ENCODE data around the gene POLE. TPM values are rescaled to one million over a fixed set of nuclear protein-coding genes. Genes with fewer than 3 reads are reported as not detected.

POLE gene
- total and polyA plus RNA-seq, 2 donors (not counting 1 experiment from before 2014, with no cell fraction given): 6.2 to 9.6 TPM

DNA sequence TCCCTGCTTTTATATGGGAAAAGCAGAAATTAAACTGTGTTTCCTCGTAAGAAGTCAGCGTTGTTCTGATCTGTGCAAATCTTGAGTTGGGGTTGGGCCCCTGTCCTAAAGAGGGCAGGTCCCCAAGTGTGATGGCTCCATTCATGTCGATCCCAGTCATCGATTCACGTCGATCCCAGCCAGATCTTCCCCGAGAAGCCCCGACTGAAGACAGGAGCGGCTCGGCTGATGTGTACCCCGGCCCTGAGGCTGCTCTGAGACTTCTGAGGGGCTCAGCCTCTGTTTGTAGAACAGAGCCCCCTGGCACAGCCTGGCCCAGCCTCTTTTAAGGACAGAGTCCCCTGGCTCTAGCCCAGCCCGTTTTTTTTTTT, 32.8 kb upstream of the POLE start:
- H3K4me1 ChIP-seq (ENCODE audit: control insufficient read depth, extremely low read depth, insufficient read depth, low read length): no peaks in the 10 kb centered on the region
- no peaks in the 10 kb centered on the region for H3K27me3 ChIP-seq (ENCODE audit: control insufficient read depth, insufficient read depth, low read length)
- peaks cover 8% of the 10 kb centered on the region for H3K79me2 ChIP-seq (ENCODE audit: control insufficient read depth, insufficient read depth, low read length)
- H2AFZ ChIP-seq (ENCODE audit: low read length): no peak overlapping the region
- peaks cover 26% of the 10 kb centered on the region for H3K36me3 ChIP-seq (ENCODE audit: control insufficient read depth, insufficient read depth, low read length)
- DNase-seq (ENCODE audit: low read depth in 2 of 2): no peak
- H3K4me3 ChIP-seq (replicated peaks in 1 of 4; ENCODE audit: control extremely low read depth in 1 of 4, insufficient read depth in 1 of 4, low read depth in 3 of 4, low read length in 4 of 4): no peak overlapping the region
- H3K9me3 ChIP-seq (ENCODE audit: control insufficient read depth, insufficient read depth, low read depth, low read length): no peaks in the 10 kb centered on the region
- TF ChIP-seq, protein P1, sequence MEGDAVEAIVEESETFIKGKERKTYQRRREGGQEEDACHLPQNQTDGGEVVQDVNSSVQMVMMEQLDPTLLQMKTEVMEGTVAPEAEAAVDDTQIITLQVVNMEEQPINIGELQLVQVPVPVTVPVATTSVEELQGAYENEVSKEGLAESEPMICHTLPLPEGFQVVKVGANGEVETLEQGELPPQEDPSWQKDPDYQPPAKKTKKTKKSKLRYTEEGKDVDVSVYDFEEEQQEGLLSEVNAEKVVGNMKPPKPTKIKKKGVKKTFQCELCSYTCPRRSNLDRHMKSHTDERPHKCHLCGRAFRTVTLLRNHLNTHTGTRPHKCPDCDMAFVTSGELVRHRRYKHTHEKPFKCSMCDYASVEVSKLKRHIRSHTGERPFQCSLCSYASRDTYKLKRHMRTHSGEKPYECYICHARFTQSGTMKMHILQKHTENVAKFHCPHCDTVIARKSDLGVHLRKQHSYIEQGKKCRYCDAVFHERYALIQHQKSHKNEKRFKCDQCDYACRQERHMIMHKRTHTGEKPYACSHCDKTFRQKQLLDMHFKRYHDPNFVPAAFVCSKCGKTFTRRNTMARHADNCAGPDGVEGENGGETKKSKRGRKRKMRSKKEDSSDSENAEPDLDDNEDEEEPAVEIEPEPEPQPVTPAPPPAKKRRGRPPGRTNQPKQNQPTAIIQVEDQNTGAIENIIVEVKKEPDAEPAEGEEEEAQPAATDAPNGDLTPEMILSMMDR (conservative IDR thresholded peaks at IDR 0.05 in 1 of 2, IDR thresholded peaks at IDR 0.05 in 1 of 2; ENCODE audit: low read depth in 1 of 2, low read length in 2 of 2): no peak
- no peak for TF ChIP-seq EZH2 (IDR thresholded peaks at IDR 0.05; ENCODE audit: low read length, missing control alignments)
- H3K9ac ChIP-seq (ENCODE audit: insufficient read depth, low read length): no peak overlapping the region
- no peaks in the 10 kb centered on the region for H4K20me1 ChIP-seq (ENCODE audit: control insufficient read depth, extremely low read depth, insufficient read depth, low read length)
- H3K27ac ChIP-seq (ENCODE audit: insufficient read depth, low read length): no peak overlapping the region
- H3K4me2 ChIP-seq (ENCODE audit: extremely low read depth, insufficient read depth, low read length): no peak overlapping the region

DNA sequence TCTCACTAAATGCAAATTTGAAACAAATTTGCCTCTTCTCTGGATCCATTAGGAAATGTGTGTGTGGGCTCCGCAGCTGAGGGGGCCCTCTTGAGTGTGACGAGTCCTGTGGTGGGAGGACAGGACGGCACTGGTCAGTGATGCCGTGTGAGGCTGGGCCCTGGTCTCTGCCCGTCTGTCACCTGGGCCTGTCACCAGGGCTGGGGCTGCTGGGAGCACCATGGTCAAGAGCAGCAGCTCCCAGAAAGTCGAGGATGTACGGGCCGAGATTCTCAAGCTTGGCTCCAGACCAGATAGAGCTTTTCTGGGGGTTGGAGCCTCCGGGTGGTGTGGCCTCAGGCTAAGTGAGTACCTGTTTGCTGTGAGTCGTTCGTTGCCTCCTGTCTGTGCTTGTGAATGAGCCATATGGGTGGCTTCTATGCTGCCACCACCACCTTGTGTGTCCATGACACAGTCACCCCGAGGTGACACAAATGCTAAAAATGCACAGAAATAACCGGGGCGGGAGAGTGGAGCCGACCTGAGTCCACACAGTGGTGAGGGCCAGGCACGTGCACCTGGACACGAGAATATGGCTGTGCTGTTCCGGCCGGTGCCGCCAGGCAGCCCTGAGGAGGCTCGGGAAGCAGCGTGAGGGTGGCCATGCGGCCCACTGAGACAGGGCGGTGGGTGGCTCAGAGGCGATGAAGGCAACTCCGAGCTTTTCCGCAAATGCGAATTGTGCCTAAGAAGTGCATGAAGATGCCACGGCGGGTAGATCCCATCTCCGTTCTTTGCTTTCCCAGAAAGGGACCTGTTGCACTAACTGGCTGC, 32.2 kb upstream of the POLE start:
- H3K36me3 ChIP-seq (ENCODE audit: control insufficient read depth, insufficient read depth, low read length): peaks cover 23% of the 10 kb centered on the region
- H2AFZ ChIP-seq (ENCODE audit: low read length): no peak overlapping the region
- no peaks in the 10 kb centered on the region for H3K27me3 ChIP-seq (ENCODE audit: control insufficient read depth, insufficient read depth, low read length)
- H3K4me2 ChIP-seq (ENCODE audit: extremely low read depth, insufficient read depth, low read length): no peak overlapping the region
- no peak overlapping the region for H3K4me3 ChIP-seq (replicated peaks in 1 of 4; ENCODE audit: control extremely low read depth in 1 of 4, insufficient read depth in 1 of 4, low read depth in 3 of 4, low read length in 4 of 4)
- H3K4me1 ChIP-seq (ENCODE audit: control insufficient read depth, extremely low read depth, insufficient read depth, low read length): no peaks in the 10 kb centered on the region
- no peaks in the 10 kb centered on the region for H4K20me1 ChIP-seq (ENCODE audit: control insufficient read depth, extremely low read depth, insufficient read depth, low read length)
- no peaks in the 10 kb centered on the region for H3K9me3 ChIP-seq (ENCODE audit: control insufficient read depth, insufficient read depth, low read depth, low read length)
- TF ChIP-seq EZH2 (IDR thresholded peaks at IDR 0.05; ENCODE audit: low read length, missing control alignments): no peak
- TF ChIP-seq, protein P1 (conservative IDR thresholded peaks at IDR 0.05 in 1 of 2, IDR thresholded peaks at IDR 0.05 in 1 of 2; ENCODE audit: low read depth in 1 of 2, low read length in 2 of 2): no peak
- no peak for DNase-seq (ENCODE audit: low read depth in 2 of 2)
- H3K27ac ChIP-seq (ENCODE audit: insufficient read depth, low read length): no peak overlapping the region
- peaks cover 8% of the 10 kb centered on the region for H3K79me2 ChIP-seq (ENCODE audit: control insufficient read depth, insufficient read depth, low read length)
- no peak overlapping the region for H3K9ac ChIP-seq (ENCODE audit: insufficient read depth, low read length)

DNA sequence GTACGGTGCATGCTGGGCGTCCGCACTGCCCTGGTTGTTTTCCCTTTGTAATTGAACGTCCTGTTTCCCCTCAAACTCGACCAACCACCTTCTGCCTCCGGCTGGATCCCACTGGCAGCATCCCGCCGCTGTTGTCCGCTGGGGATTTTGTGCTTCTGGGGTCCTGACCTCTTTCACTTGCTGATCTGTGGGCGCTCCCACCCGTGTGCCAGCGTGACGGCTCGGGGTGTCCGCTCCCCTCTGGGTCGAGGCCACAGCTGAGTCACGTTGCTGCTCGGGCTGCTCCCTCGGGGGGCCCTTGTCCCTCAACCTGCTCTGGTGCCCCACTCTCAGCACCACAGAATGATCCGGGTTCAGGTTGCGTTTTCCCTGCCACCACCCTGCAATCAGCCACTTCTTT, 31.5 kb upstream of the POLE start:
- Histone ChIP-seq H2AFZ (ENCODE audit: low read length) (no peak overlapping the region), H3K4me3 (replicated peaks in 1 of 4; ENCODE audit: control extremely low read depth in 1 of 4, insufficient read depth in 1 of 4, low read depth in 3 of 4, low read length in 4 of 4) (no peak overlapping the region), H3K27ac (ENCODE audit: insufficient read depth, low read length) (no peak overlapping the region), H3K9ac (ENCODE audit: insufficient read depth, low read length) (no peak overlapping the region), H3K27me3 (ENCODE audit: control insufficient read depth, insufficient read depth, low read length) (no peaks in the 10 kb centered on the region), H3K9me3 (ENCODE audit: control insufficient read depth, insufficient read depth, low read depth, low read length) (no peaks in the 10 kb centered on the region), H3K4me2 (ENCODE audit: extremely low read depth, insufficient read depth, low read length) (no peak overlapping the region), H3K36me3 (ENCODE audit: control insufficient read depth, insufficient read depth, low read length) (peaks cover 23% of the 10 kb centered on the region), H3K79me2 (ENCODE audit: control insufficient read depth, insufficient read depth, low read length) (peaks cover 11% of the 10 kb centered on the region), H4K20me1 (ENCODE audit: control insufficient read depth, extremely low read depth, insufficient read depth, low read length) (no peaks in the 10 kb centered on the region), H3K4me1 (ENCODE audit: control insufficient read depth, extremely low read depth, insufficient read depth, low read length) (no peaks in the 10 kb centered on the region)
- no peak for TF ChIP-seq EZH2 (IDR thresholded peaks at IDR 0.05; ENCODE audit: low read length, missing control alignments)
- TF ChIP-seq, protein P1 (conservative IDR thresholded peaks at IDR 0.05 in 1 of 2, IDR thresholded peaks at IDR 0.05 in 1 of 2; ENCODE audit: low read depth in 1 of 2, low read length in 2 of 2): no peak
- no peak for DNase-seq (ENCODE audit: low read depth in 2 of 2)

Measured in fibroblast of lung (primary cell).